Esophagus (tissue), 2 donors: ENCODE data around the gene SNAP47. TPM values are rescaled to one million over a fixed set of nuclear protein-coding genes. Genes with fewer than 3 reads are reported as not detected.

Source experiments
- H3K27ac ChIP-seq, 2 donors: one replicate each; pipeline ENCODE4 v1.5.1; 2013; ENCODE audit warnings: low read depth in 2 of 2, mild to moderate bottlenecking in 2 of 2, inconsistent platforms in 1 of 2, low read length in 1 of 2, moderate library complexity in 1 of 2
- H3K27me3 ChIP-seq, 2 donors: one replicate each; pipeline ENCODE4 v1.6.1; 2013; ENCODE audit warnings: low read length in 2 of 2, control low read depth in 1 of 2, mild to moderate bottlenecking in 1 of 2; ENCODE audit not compliant: insufficient read depth in 2 of 2, control insufficient read depth in 1 of 2
- H3K36me3 ChIP-seq, 2 donors: one replicate each; pipeline ENCODE4 v1.6.1; 2013; ENCODE audit warnings: low read length in 1 of 2; ENCODE audit not compliant: control insufficient read depth in 2 of 2, insufficient read depth in 2 of 2
- H3K4me1 ChIP-seq, 2 donors: one replicate each; pipeline ENCODE4 v1.6.1; 2013; ENCODE audit warnings: low read length in 1 of 2; ENCODE audit not compliant: control insufficient read depth in 2 of 2, insufficient read depth in 2 of 2
- H3K4me3 ChIP-seq, 2 donors: one replicate each; pipeline ENCODE4 v1.5.1; 2013; ENCODE audit warnings: low read length in 2 of 2, mild to moderate bottlenecking in 2 of 2, low read depth in 1 of 2, moderate library complexity in 1 of 2
- H3K9me3 ChIP-seq, 2 donors: one replicate each; pipeline ENCODE4 v1.6.1; 2013; ENCODE audit warnings: mild to moderate bottlenecking in 2 of 2, low read depth in 1 of 2, low read length in 1 of 2, moderate library complexity in 1 of 2; ENCODE audit not compliant: control insufficient read depth in 2 of 2, insufficient read depth in 1 of 2
- WGBS, 2 donors: extraction: QIAGEN DNeasy Blood & Tissue Kit; methylation state at CpG; one replicate each; pipeline ENCODE4 v1.1.7; 2013; 5-methylcytosine and 5-hydroxymethylcytosine counted together
- polyA plus RNA-seq, 2 donors: library from polyadenylated mRNA; stranded (reverse); fragments of 200-250 nt; gene quantifications; one replicate each; pipeline ENCODE4 v1.2.3, GENCODE V29; 2013
- donor health status: healthy with polysubstance abuse.
- donor health status: Bipolar disorder and iron deficiency.

SNAP47 gene
- polyA plus RNA-seq, 2 donors, result 7.9 to 11.4 TPM

GRCh38 chr1:227787513-227788270, 52.5 kb downstream of the SNAP47 start:
- Histone ChIP-seq H3K4me1 (peaks cover 5 to 29% of the 10 kb centered on the region in 2 donors), H3K4me3 (peak overlapping the region; percentile 30 to 42), H3K27me3 (no peaks in the 10 kb centered on the region), H3K27ac (peak overlapping the region; percentile 66 to 85), H3K9me3 (no peaks in the 10 kb centered on the region), H3K36me3 (no peaks in the 10 kb centered on the region)
- WGBS, 2 donors, result 0 to 1% methylated on average over 53 to 60 of the region's 60 CpGs

- no peaks in the 10 kb centered on the region for H3K27me3 ChIP-seq
- H3K9me3 ChIP-seq, result no peaks in the 10 kb centered on the region
- 1 to 2% methylated on average over 43 to 68 of the region's 68 CpGs for WGBS, 2 donors
- H3K36me3 ChIP-seq, result no peaks in the 10 kb centered on the region
- peak overlapping the region; percentile 42 to 70 for H3K4me3 ChIP-seq
- H3K4me1 ChIP-seq, result peaks cover 5 to 29% of the 10 kb centered on the region in 2 donors
- H3K27ac ChIP-seq, result peak overlapping the region; percentile 73 to 85
Measured at GRCh38 chr1:227788271-227789083, 53.2 kb downstream of the SNAP47 start.

GRCh38 chr1:227789084-227790033, 54.1 kb downstream of the SNAP47 start:
- Histone ChIP-seq H3K4me3 (peak overlapping the region; percentile 42 to 70), H3K27ac (peak overlapping the region; percentile 73 to 85), H3K27me3 (no peaks in the 10 kb centered on the region), H3K36me3 (no peaks in the 10 kb centered on the region), H3K9me3 (no peaks in the 10 kb centered on the region), H3K4me1 (peaks cover 5 to 35% of the 10 kb centered on the region in 2 donors)
- 58% methylated on average over 23 of the region's 23 CpGs for WGBS, 2 donors

GRCh38 chr1:227790034-227790400, 54.8 kb downstream of the SNAP47 start:
- H3K9me3 ChIP-seq, result no peaks in the 10 kb centered on the region
- H3K27ac ChIP-seq, result no peak overlapping the region
- H3K36me3 ChIP-seq, result no peaks in the 10 kb centered on the region
- H3K4me1 ChIP-seq, result peaks cover 5 to 41% of the 10 kb centered on the region in 2 donors
- no peak overlapping the region for H3K4me3 ChIP-seq
- 92 to 96% methylated on average over 2 of the region's 2 CpGs for WGBS, 2 donors
- H3K27me3 ChIP-seq, result no peaks in the 10 kb centered on the region

- no peaks in the 10 kb centered on the region for H3K27me3 ChIP-seq
- 54 to 68% methylated on average over 4 of the region's 4 CpGs for WGBS, 2 donors
- H3K36me3 ChIP-seq, result no peaks in the 10 kb centered on the region
- no peaks in the 10 kb centered on the region for H3K9me3 ChIP-seq
- H3K4me3 ChIP-seq, result no peak overlapping the region
- peak overlapping the region in 1 of 2 donors; percentile 34 for H3K27ac ChIP-seq
- peaks cover 5 to 41% of the 10 kb centered on the region in 2 donors for H3K4me1 ChIP-seq
Measured at GRCh38 chr1:227790868-227791267, 55.6 kb downstream of the SNAP47 start.

- Histone ChIP-seq H3K36me3 (no peaks in the 10 kb centered on the region), H3K9me3 (no peaks in the 10 kb centered on the region), H3K27ac (no peak overlapping the region), H3K4me3 (no peak overlapping the region), H3K4me1 (peaks cover 5 to 36% of the 10 kb centered on the region in 2 donors), H3K27me3 (no peaks in the 10 kb centered on the region)
- WGBS, 2 donors, result 86% methylated on average over 6 of the region's 6 CpGs
Measured at GRCh38 chr1:227791425-227792143, 56.3 kb downstream of the SNAP47 start.

- Histone ChIP-seq H3K36me3 (no peaks in the 10 kb centered on the region), H3K27ac (no peak overlapping the region), H3K4me3 (no peak overlapping the region), H3K4me1 (peaks cover 0 to 28% of the 10 kb centered on the region in 2 donors), H3K27me3 (no peaks in the 10 kb centered on the region), H3K9me3 (no peaks in the 10 kb centered on the region)
- WGBS, 2 donors, result 84 to 86% methylated on average over 19 of the region's 19 CpGs
Measured at GRCh38 chr1:227792216-227793078, 57.2 kb downstream of the SNAP47 start.
